A549 (cell line): ENCODE measurements around the gene GNG7. TPM values are rescaled to one million over a fixed set of nuclear protein-coding genes. Genes with fewer than 3 reads are reported as not detected.

ENCODE experiments used
- ATAC-seq, 2 experiments: fragments of 200-7000 bp in 1 of 2; fragments of >200 bp in 1 of 2; cut with Nextera tagmentation in 1 of 2; cut with Tn5 transposase in 1 of 2; 3 replicates each; pipeline versions ENCODE4 v1.8.0 to v1.9.1; 2018 to 2020; ENCODE audit warnings: mild to moderate bottlenecking in 1 of 2, moderate library complexity in 1 of 2
- CTCF ChIA-PET: fragments of 300-600 bp; sonication (Branson Sonifier 250); formaldehyde crosslinking; extraction: SDS; loops from one replicate; lab custom pipeline; 2021; ENCODE audit warnings: antibody characterized with exemption, inconsistent platforms; lab: Yijun Ruan, JAX
- POLR2A ChIA-PET: fragments of 350-600 bp; formaldehyde crosslinking; extraction: SDS; loops from one replicate; lab custom pipeline; 2021; ENCODE audit warnings: antibody characterized with exemption, inconsistent platforms; lab: Yijun Ruan, JAX
- DNase-seq, 2 experiments: peaks; one replicate each; pipeline versions ENCODE4 v3.0.0 to v3.0.0-alpha.2; 2011 to 2016; ENCODE audit warnings: low read depth in 1 of 2, low spot score in 1 of 2
- FAIRE-seq: peaks from 2 replicates; lab custom pipeline; 2011; peaks lifted over from hg19 to GRCh38; lab: Jason Lieb, UNC
- H3K27ac ChIP-seq, 2 experiments: fragments of >200 bp; sonication (Bioruptor Twin); formaldehyde crosslinking; 3 replicates each; pipeline ENCODE4 v1.5.1; 2016 to 2017
- H3K4me1 ChIP-seq: fragments of >200 bp; sonication (Bioruptor Twin); formaldehyde crosslinking; 3 replicates; pipeline ENCODE4 v1.6.1; 2016
- H3K4me2 ChIP-seq: fragments of >200 bp; sonication (Bioruptor Twin); formaldehyde crosslinking; 3 replicates; pipeline ENCODE4 v1.6.1; 2016
- H3K4me3 ChIP-seq: fragments of >200 bp; sonication (Bioruptor Twin); formaldehyde crosslinking; 3 replicates; pipeline ENCODE4 v1.5.1; 2016
- H3K9me3 ChIP-seq: fragments of >200 bp; sonication (Bioruptor Twin); formaldehyde crosslinking; 3 replicates; pipeline ENCODE4 v1.6.1; 2016
- CBX2 ChIP-seq: fragments of 200-600 bp; sonication (generic); IDR thresholded peaks from 2 replicates; pipeline ENCODE4 v1.6.1; 2016; ENCODE audit warnings: low read depth, mild to moderate bottlenecking, borderline replicate concordance
- FOSL2 ChIP-seq, 2 experiments: fragments of 450-650 bp in 1 of 2; fragments of >200 bp in 1 of 2; sonication (Bioruptor Twin) in 1 of 2; formaldehyde crosslinking; IDR thresholded peaks; 2 replicates each; pipeline versions ENCODE4 v1.5.0 to v1.6.1; 2016 to 2020; ENCODE audit warnings: mild to moderate bottlenecking in 1 of 2, moderate library complexity in 1 of 2
- GATA3 ChIP-seq: IDR thresholded peaks from 2 replicates; pipeline ENCODE4 v1.6.1; 2012; ENCODE audit warnings: borderline replicate concordance
- HEYL ChIP-seq: fragments of 250-450 bp; sonication (Bioruptor Pico); IDR thresholded peaks from 2 replicates; pipeline ENCODE4 v1.8.0; 2021; ENCODE audit warnings: mild to moderate bottlenecking, moderate library complexity
- HOXA7 ChIP-seq: fragments of 250-450 bp; sonication (Bioruptor Pico); IDR thresholded peaks from 2 replicates; pipeline ENCODE4 v1.5.0; 2020; ENCODE audit warnings: mild to moderate bottlenecking, moderate library complexity
- JUNB ChIP-seq: fragments of >200 bp; sonication (Bioruptor Twin); formaldehyde crosslinking; IDR thresholded peaks from 2 replicates; pipeline ENCODE4 v1.6.1; 2016
- KDM1A ChIP-seq: fragments of 200-600 bp; sonication (generic); IDR thresholded peaks from 2 replicates; pipeline ENCODE4 v1.6.1; 2016; ENCODE audit warnings: low read depth, mild to moderate bottlenecking
- MAFK ChIP-seq: fragments of 450-650 bp; IDR thresholded peaks from 2 replicates; pipeline ENCODE4 v1.6.1; 2014; ENCODE audit not compliant: partially characterized antibody
- NPAS2 ChIP-seq: fragments of 250-450 bp; sonication (Bioruptor Pico); IDR thresholded peaks from 2 replicates; pipeline ENCODE4 v1.8.0; 2022; ENCODE audit warnings: mild to moderate bottlenecking, moderate library complexity, borderline replicate concordance
- POLR2AphosphoS2 ChIP-seq: conservative IDR thresholded peaks from 2 replicates; pipeline ENCODE4 v1.6.1; 2012; ENCODE audit warnings: low read length, improper control_type of control experiment, inconsistent platforms
- RCOR1 ChIP-seq: fragments of 150-350 bp; IDR thresholded peaks from 2 replicates; pipeline ENCODE4 v1.6.1; 2014; ENCODE audit warnings: antibody characterized with exemption, low read length, low read depth
- RNF2 ChIP-seq: fragments of 200-600 bp; sonication (generic); IDR thresholded peaks from 2 replicates; pipeline ENCODE4 v1.6.1; 2016; ENCODE audit warnings: low read depth, mild to moderate bottlenecking, antibody characterized with exemption, moderate library complexity, borderline replicate concordance
- SMC3 ChIP-seq: fragments of >200 bp; sonication (Bioruptor Twin); formaldehyde crosslinking; IDR thresholded peaks from 3 replicates; pipeline ENCODE4 v1.6.1; 2018; ENCODE audit warnings: inconsistent platforms
- SREBF2 ChIP-seq: fragments of 450-650 bp; IDR thresholded peaks from 2 replicates; pipeline ENCODE4 v1.6.1; 2014; ENCODE audit warnings: mild to moderate bottlenecking, moderate library complexity
- ZFP36 ChIP-seq: fragments of 450-650 bp; IDR thresholded peaks from 2 replicates; pipeline ENCODE4 v1.6.1; 2014; ENCODE audit warnings: borderline replicate concordance; ENCODE audit not compliant: partially characterized antibody
- ZSCAN20 ChIP-seq: fragments of 250-450 bp; sonication (Bioruptor Pico); IDR thresholded peaks from 2 replicates; pipeline ENCODE4 v1.8.0; 2022; ENCODE audit warnings: mild to moderate bottlenecking, moderate library complexity
- WGBS: methylation state at CpG from one replicate; pipeline ENCODE4 v1.1.6; 2017; ENCODE audit errors: missing lambda C conversion rate; 5-methylcytosine and 5-hydroxymethylcytosine counted together
- polyA plus RNA-seq, 4 experiments: library from polyadenylated mRNA; depleted of rRNA in 3 of 4; stranded (reverse); fragments of >200 nt; fragmentation: RNase III in 1 of 4; extraction: RNeasy Plus Mini Kit Qiagen cat#74134 plus additional on column Dnase treatment in 1 of 4; gene quantifications; 2 replicates in 3 of 4; 3 replicates in 1 of 4; pipeline ENCODE4 v1.2.3, GENCODE V29; 2011 to 2017
- TF ChIP-seq, protein P1 (sequence below): fragments of 150-350 bp; IDR thresholded peaks from 2 replicates; pipeline ENCODE4 v1.6.1; 2014; ENCODE audit warnings: low read depth, mild to moderate bottlenecking, low read length
- TF ChIP-seq, protein P2 (sequence below): IDR thresholded peaks from 2 replicates; pipeline ENCODE4 v1.6.1; 2012
- TF ChIP-seq, protein P3 (sequence below): fragments of 450-650 bp; IDR thresholded peaks from 2 replicates; pipeline ENCODE4 v1.6.1; 2014; ENCODE audit warnings: antibody characterized with exemption
- TF ChIP-seq, protein P4 (sequence below): fragments of 250-450 bp; sonication (Bioruptor Pico); IDR thresholded peaks from 2 replicates; pipeline ENCODE4 v1.5.0; 2021; ENCODE audit warnings: mild to moderate bottlenecking, moderate library complexity, borderline replicate concordance

GNG7 gene
- polyA plus RNA-seq, 2 of the 4 experiments (the other 2 are of a cell fraction) = 0.06 to 0.08 TPM

DNA sequence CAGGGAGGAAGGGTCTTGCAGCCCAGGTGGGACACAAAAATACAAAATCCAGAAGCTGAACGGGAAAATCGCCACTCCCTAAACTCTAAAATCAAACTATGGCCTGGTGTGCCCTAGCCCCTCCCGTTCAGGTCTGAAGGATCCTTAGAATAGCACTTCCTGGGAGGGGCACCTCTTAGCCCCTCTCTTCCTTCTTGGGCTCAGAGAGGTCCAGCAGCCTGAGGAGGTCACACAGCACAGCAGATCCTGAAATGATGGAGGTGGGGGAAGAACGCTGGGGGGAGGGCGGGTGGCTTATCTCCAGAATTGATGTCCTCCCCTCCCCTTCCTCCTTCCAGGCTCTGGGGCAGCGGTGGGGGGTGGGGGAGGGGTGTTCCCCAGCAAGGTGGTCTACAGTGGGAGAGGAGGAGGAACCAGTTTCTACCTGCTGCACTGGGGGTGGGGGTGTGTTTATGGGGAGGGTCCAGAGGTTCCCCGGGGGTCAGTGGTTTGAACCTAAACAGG lies 16.8 kb upstream of the GNG7 start:
- DNase-seq (no peak), FAIRE-seq (no peak), ATAC-seq (no peak)
- 73% methylated on average over 4 of the region's 7 CpGs for WGBS
- H3K4me2 ChIP-seq = no peak overlapping the region
- TF ChIP-seq ZSCAN20 (CRISPR knock-in tag) (no peak), RCOR1 (no peak), NPAS2 (CRISPR knock-in tag) (no peak), POLR2AphosphoS2 (no peak)
- TF ChIP-seq, protein P1, sequence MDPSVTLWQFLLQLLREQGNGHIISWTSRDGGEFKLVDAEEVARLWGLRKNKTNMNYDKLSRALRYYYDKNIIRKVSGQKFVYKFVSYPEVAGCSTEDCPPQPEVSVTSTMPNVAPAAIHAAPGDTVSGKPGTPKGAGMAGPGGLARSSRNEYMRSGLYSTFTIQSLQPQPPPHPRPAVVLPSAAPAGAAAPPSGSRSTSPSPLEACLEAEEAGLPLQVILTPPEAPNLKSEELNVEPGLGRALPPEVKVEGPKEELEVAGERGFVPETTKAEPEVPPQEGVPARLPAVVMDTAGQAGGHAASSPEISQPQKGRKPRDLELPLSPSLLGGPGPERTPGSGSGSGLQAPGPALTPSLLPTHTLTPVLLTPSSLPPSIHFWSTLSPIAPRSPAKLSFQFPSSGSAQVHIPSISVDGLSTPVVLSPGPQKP = no peak
- H3K4me1 ChIP-seq = peaks cover 22% of the 10 kb centered on the region
- no peak overlapping the region for H3K27ac ChIP-seq
- ChIA-PET CTCF (no interaction called here), POLR2A (no interaction called here)
- H3K9me3 ChIP-seq = 0 out of 3 replicates have a peak, but pooled peaks cover 6% of the 10 kb centered on the region
- H3K4me3 ChIP-seq = no peak overlapping the region

DNA sequence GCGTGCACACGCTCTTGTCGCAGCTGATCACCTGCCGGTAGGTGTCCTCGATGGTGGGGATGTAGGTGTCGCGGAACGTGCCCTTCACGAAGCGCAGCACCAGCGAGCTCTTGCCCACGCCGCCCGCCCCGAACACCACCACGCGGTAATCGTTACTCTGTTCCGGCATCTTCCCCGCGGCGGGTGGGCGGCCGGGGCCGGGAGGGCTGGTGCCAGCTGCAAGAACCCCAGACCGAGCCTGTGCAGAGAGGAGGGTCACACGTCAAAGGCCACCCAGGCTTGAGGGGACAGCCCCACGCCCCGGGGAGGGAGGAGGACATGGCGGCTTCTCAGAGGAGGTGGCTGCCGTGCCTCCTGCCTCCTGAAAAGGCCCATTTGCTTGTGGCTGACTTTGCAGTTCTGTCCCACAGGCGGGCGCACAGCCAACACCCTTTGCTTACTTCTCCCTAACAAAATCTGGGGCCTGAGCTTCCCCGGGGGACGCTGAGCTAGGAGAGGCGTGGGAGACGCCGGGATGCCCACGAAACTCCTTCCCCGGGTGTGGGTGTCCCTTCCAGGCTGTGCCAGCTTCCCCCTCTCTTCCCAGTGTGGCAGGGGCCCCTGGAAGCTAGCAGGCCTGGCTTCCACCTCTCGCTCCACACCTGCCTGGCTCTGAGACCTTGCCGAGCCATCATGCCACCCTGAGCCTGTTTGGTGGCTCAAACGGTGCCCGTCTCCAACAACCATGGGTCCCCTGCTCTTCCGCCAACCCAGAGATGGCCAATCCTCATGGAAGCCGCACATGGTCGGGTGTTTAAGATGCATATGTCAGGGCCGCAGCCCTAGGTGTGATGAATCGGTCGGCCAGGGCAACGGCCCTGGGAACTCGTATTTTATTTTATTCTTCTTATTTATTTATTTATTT lies 15.4 kb upstream of the GNG7 start:
- POLR2A ChIA-PET = no interaction called here

DNA sequence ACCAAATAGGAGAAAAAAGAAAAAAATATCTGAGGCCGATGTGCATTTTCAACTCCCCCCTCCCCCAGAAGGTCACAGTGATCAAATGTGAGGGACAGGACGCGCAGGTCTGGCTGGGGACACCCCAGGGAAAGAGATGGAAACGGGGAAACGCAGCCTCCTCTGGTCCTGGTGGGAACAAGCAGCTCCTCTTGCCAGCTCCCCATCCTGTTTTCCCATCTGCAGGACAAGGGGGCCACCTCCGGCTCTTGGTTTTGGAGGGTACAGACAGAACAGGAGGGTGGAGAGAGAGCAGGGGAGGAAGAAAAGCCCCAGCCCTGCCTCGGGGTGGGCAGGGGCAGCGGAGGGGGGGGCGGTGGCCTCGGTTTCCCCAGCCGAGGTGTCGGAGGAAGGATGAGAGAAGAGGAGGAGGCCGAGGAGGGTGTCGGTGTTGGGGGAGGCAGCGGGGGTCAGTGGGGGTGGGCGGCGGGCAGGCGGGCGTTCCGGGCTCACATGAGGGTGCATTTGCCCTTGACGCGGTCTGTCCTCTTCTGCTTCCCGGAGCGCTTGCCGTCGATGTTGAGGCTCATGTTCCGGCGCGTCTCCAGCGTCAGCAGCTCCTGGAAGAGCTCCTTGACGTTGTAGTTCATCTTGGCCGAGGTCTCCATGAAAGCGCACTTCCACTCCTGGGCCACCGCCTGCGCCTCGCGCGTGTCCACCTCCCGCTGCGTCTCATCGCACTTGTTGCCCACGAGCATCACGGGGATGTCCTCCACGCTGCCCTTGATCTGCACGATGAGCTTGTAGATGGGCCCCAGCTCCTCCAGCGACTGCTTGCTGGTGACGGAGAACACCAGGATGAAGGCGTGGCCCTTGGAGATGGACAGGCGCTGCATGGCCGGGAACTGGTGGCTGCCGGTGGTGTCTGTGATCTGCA lies 14.5 kb upstream of the GNG7 start:
- ChIA-PET CTCF (interaction anchor here (0.7 to 2.2 kb wide), 2 partner anchors 50 to 69 kb away, joined by 3 to 8 read pairs; no protein-coding TSS in a partner anchor), POLR2A (no interaction called here)
- H3K4me3 ChIP-seq = no peak overlapping the region
- H3K27ac ChIP-seq = no peak overlapping the region
- 93% methylated on average over 37 of the region's 51 CpGs for WGBS
- FAIRE-seq = no peak
- H3K4me1 ChIP-seq = peaks cover 9% of the 10 kb centered on the region; the same call in 2 of the 3 replicates
- TF ChIP-seq, protein P2, sequence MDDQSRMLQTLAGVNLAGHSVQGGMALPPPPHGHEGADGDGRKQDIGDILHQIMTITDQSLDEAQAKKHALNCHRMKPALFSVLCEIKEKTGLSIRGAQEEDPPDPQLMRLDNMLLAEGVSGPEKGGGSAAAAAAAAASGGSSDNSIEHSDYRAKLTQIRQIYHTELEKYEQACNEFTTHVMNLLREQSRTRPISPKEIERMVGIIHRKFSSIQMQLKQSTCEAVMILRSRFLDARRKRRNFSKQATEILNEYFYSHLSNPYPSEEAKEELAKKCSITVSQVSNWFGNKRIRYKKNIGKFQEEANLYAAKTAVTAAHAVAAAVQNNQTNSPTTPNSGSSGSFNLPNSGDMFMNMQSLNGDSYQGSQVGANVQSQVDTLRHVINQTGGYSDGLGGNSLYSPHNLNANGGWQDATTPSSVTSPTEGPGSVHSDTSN = no peak
- TF ChIP-seq ZFP36 (no peak), CBX2 (no peak), HEYL (CRISPR knock-in tag) (no peak), HOXA7 (CRISPR knock-in tag) (no peak), FOSL2 (IDR thresholded peaks at IDR 0.05) (no peak), FOSL2 (CRISPR knock-in tag; IDR thresholded peaks at IDR 0.05) (no peak), SMC3 (no peak), KDM1A (no peak)
- DNase-seq = no peak
- ATAC-seq = no peak
- no peak overlapping the region for H3K4me2 ChIP-seq
- 0 out of 3 replicates have a peak, but pooled peaks cover 6% of the 10 kb centered on the region for H3K9me3 ChIP-seq

More for the DNA sequence above, 15.4 kb upstream of the GNG7 start:
- 0 out of 3 replicates have a peak, but pooled peaks cover 6% of the 10 kb centered on the region for H3K9me3 ChIP-seq
- 90% methylated on average over 30 of the region's 52 CpGs for WGBS
- DNase-seq = no peak
- H3K4me2 ChIP-seq = no peak overlapping the region
- H3K4me3 ChIP-seq = no peak overlapping the region
- TF ChIP-seq, protein P3, sequence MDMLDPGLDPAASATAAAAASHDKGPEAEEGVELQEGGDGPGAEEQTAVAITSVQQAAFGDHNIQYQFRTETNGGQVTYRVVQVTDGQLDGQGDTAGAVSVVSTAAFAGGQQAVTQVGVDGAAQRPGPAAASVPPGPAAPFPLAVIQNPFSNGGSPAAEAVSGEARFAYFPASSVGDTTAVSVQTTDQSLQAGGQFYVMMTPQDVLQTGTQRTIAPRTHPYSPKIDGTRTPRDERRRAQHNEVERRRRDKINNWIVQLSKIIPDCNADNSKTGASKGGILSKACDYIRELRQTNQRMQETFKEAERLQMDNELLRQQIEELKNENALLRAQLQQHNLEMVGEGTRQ = no peak
- no peak for TF ChIP-seq RNF2
- TF ChIP-seq NPAS2 (CRISPR knock-in tag) = no peak
- TF ChIP-seq GATA3 = no peak
- TF ChIP-seq, protein P4, sequence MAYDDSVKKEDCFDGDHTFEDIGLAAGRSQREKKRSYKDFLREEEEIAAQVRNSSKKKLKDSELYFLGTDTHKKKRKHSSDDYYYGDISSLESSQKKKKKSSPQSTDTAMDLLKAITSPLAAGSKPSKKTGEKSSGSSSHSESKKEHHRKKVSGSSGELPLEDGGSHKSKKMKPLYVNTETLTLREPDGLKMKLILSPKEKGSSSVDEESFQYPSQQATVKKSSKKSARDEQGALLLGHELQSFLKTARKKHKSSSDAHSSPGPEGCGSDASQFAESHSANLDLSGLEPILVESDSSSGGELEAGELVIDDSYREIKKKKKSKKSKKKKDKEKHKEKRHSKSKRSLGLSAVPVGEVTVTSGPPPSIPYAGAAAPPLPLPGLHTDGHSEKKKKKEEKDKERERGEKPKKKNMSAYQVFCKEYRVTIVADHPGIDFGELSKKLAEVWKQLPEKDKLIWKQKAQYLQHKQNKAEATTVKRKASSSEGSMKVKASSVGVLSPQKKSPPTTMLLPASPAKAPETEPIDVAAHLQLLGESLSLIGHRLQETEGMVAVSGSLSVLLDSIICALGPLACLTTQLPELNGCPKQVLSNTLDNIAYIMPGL (CRISPR knock-in tag) = no peak
- no peak for TF ChIP-seq SREBF2
- no peak for TF ChIP-seq MAFK
- TF ChIP-seq JUNB = no peak
- CTCF ChIA-PET = interaction anchor here (0.7 to 2.2 kb wide), 2 partner anchors 49 to 70 kb away, joined by 3 to 8 read pairs; no protein-coding TSS in a partner anchor
- H3K4me1 ChIP-seq = peaks cover 13% of the 10 kb centered on the region
- no peak for FAIRE-seq
- H3K27ac ChIP-seq = no peak overlapping the region
- no peak for ATAC-seq
